Germinal center (tissue), 1 donor: ENCODE results near the gene CARD19.

Experiments used
- DNase-seq: peaks from one replicate; pipeline ENCODE4 v3.0.0; 2012; ENCODE audit warnings: mixed read lengths, low spot score

The CARD19 gene

GRCh38 chr9:93120846-93121315, 24.9 kb downstream of the CARD19 start:
- no peak for DNase-seq

GRCh38 chr9:93121316-93122241, 25.6 kb downstream of the CARD19 start:
- DNase-seq, result no peak

- no peak for DNase-seq
Measured at GRCh38 chr9:93122721-93123221, 26.8 kb downstream of the CARD19 start.

GRCh38 chr9:93123561-93124283, 27.7 kb downstream of the CARD19 start:
- no peak for DNase-seq

- DNase-seq, result no peak
Measured at GRCh38 chr9:93124793-93125192, 28.8 kb downstream of the CARD19 start.

GRCh38 chr9:93125331-93125894, 29.4 kb downstream of the CARD19 start:
- DNase-seq, result no peak

GRCh38 chr9:93126151-93126781, 30.2 kb downstream of the CARD19 start:
- no peak for DNase-seq

- DNase-seq, result no peak
Measured at GRCh38 chr9:93126825-93127368, 30.9 kb downstream of the CARD19 start.

GRCh38 chr9:93127395-93127911, 31.4 kb downstream of the CARD19 start:
- no peak for DNase-seq

GRCh38 chr9:93128011-93128714, 32.1 kb downstream of the CARD19 start:
- no peak for DNase-seq

- no peak for DNase-seq
Measured at GRCh38 chr9:93128715-93129224, 32.8 kb downstream of the CARD19 start.

GRCh38 chr9:93129286-93129685, 33.3 kb downstream of the CARD19 start:
- no peak for DNase-seq

GRCh38 chr9:93129691-93130500, 33.9 kb downstream of the CARD19 start:
- DNase-seq, result no peak

GRCh38 chr9:93130861-93131481, 35.0 kb downstream of the CARD19 start:
- no peak for DNase-seq

- DNase-seq, result no peak
Measured at GRCh38 chr9:93131599-93132286, 35.7 kb downstream of the CARD19 start.

- DNase-seq, result no peak
Measured at GRCh38 chr9:93132287-93132927, 36.4 kb downstream of the CARD19 start.

- no peak for DNase-seq
Measured at GRCh38 chr9:93132946-93133680, 37.1 kb downstream of the CARD19 start.

GRCh38 chr9:93133681-93134014, 37.6 kb downstream of the CARD19 start:
- peak; percentile 59 for DNase-seq
